CD4-positive, CD25-positive, alpha-beta regulatory T cell (primary cell): Measurements from ENCODE around the gene NTM. TPM values are rescaled to one million over a fixed set of nuclear protein-coding genes. Genes with fewer than 3 reads are reported as not detected.

Source experiments
- ATAC-seq, 2 donors: fragments of 150-1000 bp; cut with Tn5 transposase; one replicate each; pipeline ENCODE4 v1.10.0; 2021; ENCODE audit warnings: low read depth in 2 of 2, moderate number of reproducible peaks in 2 of 2, moderate library complexity in 1 of 2
- DNase-seq, 3 donors: peaks; one replicate each; pipeline versions ENCODE4 v3.0.0 to v3.0.0-alpha.2; 2012 to 2022; ENCODE audit warnings: mixed read lengths in 1 of 3
- H3K27ac ChIP-seq: one replicate; pipeline ENCODE4 v1.7.0; 2013; ENCODE audit warnings: mild to moderate bottlenecking, low read length; ENCODE audit not compliant: insufficient read depth, poor library complexity, severe bottlenecking
- H3K27me3 ChIP-seq: one replicate; pipeline ENCODE4 v1.7.0; 2013; ENCODE audit warnings: low read length; ENCODE audit not compliant: control insufficient read depth, insufficient read depth
- H3K36me3 ChIP-seq: one replicate; pipeline ENCODE4 v1.7.0; 2013; ENCODE audit warnings: mild to moderate bottlenecking, low read length, moderate library complexity; ENCODE audit not compliant: control insufficient read depth, insufficient read depth
- H3K4me1 ChIP-seq: 2 replicates; pipeline ENCODE4 v1.7.0; 2013; ENCODE audit warnings: mild to moderate bottlenecking, low read length; ENCODE audit not compliant: insufficient read depth, control insufficient read depth, poor library complexity, severe bottlenecking
- H3K4me3 ChIP-seq: one replicate; pipeline ENCODE4 v1.7.0; 2013; ENCODE audit warnings: low read depth, mild to moderate bottlenecking, low read length, moderate library complexity
- H3K9me3 ChIP-seq, 2 experiments: 1 replicate in 1 of 2; 2 replicates in 1 of 2; pipeline ENCODE4 v1.7.0; 2013; ENCODE audit warnings: low read length in 2 of 2, mild to moderate bottlenecking in 1 of 2, moderate library complexity in 1 of 2; ENCODE audit not compliant: control insufficient read depth in 2 of 2
- H3K27ac Mint-ChIP-seq, 3 donors: one replicate each; pipeline ENCODE4 v1.8.0; 2020 to 2022; ENCODE audit warnings: mild to moderate bottlenecking in 3 of 3, mixed read lengths in 3 of 3, moderate library complexity in 2 of 3
- H3K27me3 Mint-ChIP-seq: one replicate; pipeline ENCODE4 v1.8.0; 2022; ENCODE audit warnings: mild to moderate bottlenecking, mixed read lengths
- H3K36me3 Mint-ChIP-seq: one replicate; pipeline ENCODE4 v1.8.0; 2020; ENCODE audit warnings: mixed read lengths
- H3K4me1 Mint-ChIP-seq, 4 donors: one replicate each; pipeline ENCODE4 v1.8.0; 2020 to 2022; ENCODE audit warnings: mixed read lengths in 4 of 4, mild to moderate bottlenecking in 1 of 4
- H3K4me3 Mint-ChIP-seq, 4 donors: one replicate each; pipeline ENCODE4 v1.8.0; 2020 to 2022; ENCODE audit warnings: mild to moderate bottlenecking in 4 of 4, mixed read lengths in 4 of 4, moderate library complexity in 3 of 4
- H3K9me3 Mint-ChIP-seq, 7 donors: one replicate each; pipeline ENCODE4 v1.8.0; 2020 to 2022; ENCODE audit warnings: mixed read lengths in 7 of 7, mild to moderate bottlenecking in 3 of 7, moderate library complexity in 2 of 7
- polyA plus RNA-seq, 4 donors: library from polyadenylated mRNA; unstranded; fragments of 300-500 nt; fragmentation: Illumina TruSeq; gene quantifications; one replicate each; pipeline ENCODE4 v1.2.3, GENCODE V29; 2021
- total RNA-seq: library from RNA; stranded (reverse); gene quantifications from one replicate; pipeline ENCODE4 v1.2.3, GENCODE V29; 2022

Gene NTM
- total and polyA plus RNA-seq, 5 donors from 2014 or later: 1.3 TPM; not detected in 4

GRCh38 chr11:132185726-132186592 lies 815.5 kb downstream of the NTM start:
- peaks cover 11% of the 10 kb centered on the region for H3K27me3 Mint-ChIP-seq
- no peak overlapping the region for H3K4me3 ChIP-seq
- H3K4me1 Mint-ChIP-seq: no peaks in the 10 kb centered on the region

GRCh38 chr11:132186699-132187098 lies 816.3 kb downstream of the NTM start:
- Histone ChIP-seq H3K9me3 (no peaks in the 10 kb centered on the region), H3K27me3 (no peaks in the 10 kb centered on the region), H3K27ac (no peak overlapping the region), H3K4me1 (no peaks in the 10 kb centered on the region), H3K4me3 (no peak overlapping the region), H3K36me3 (no peaks in the 10 kb centered on the region)
- Mint-ChIP-seq H3K4me1 (no peaks in the 10 kb centered on the region), H3K4me3 (no peak overlapping the region), H3K27ac (no peak overlapping the region), H3K27me3 (peaks cover 11% of the 10 kb centered on the region), H3K9me3 (peaks cover 0 to 12% (median 2%) of the 10 kb centered on the region in 7 donors), H3K36me3 (no peaks in the 10 kb centered on the region)
- DNase-seq (no peak), ATAC-seq (no peak)

More at GRCh38 chr11:132185726-132186592, 815.5 kb downstream of the NTM start:
- Histone ChIP-seq H3K9me3 (no peaks in the 10 kb centered on the region), H3K4me1 (no peaks in the 10 kb centered on the region), H3K36me3 (no peaks in the 10 kb centered on the region), H3K27ac (no peak overlapping the region), H3K27me3 (no peaks in the 10 kb centered on the region)
- DNase-seq (no peak), ATAC-seq (no peak)
- Mint-ChIP-seq H3K9me3 (peaks cover 0 to 12% (median 4%) of the 10 kb centered on the region in 7 donors), H3K36me3 (no peaks in the 10 kb centered on the region), H3K27ac (no peak overlapping the region), H3K4me3 (no peak overlapping the region)

- Mint-ChIP-seq H3K36me3 (no peaks in the 10 kb centered on the region), H3K9me3 (peaks cover 0 to 12% (median 2%) of the 10 kb centered on the region in 7 donors), H3K4me3 (no peak overlapping the region), H3K4me1 (no peaks in the 10 kb centered on the region), H3K27ac (no peak overlapping the region), H3K27me3 (peaks cover 11% of the 10 kb centered on the region)
- DNase-seq (no peak), ATAC-seq (no peak)
- Histone ChIP-seq H3K4me1 (no peaks in the 10 kb centered on the region), H3K9me3 (no peaks in the 10 kb centered on the region), H3K27me3 (no peaks in the 10 kb centered on the region), H3K27ac (no peak overlapping the region), H3K36me3 (no peaks in the 10 kb centered on the region), H3K4me3 (no peak overlapping the region)
Measured at GRCh38 chr11:132187386-132187785, 817.0 kb downstream of the NTM start.

GRCh38 chr11:132187814-132188213 lies 817.4 kb downstream of the NTM start:
- no peak overlapping the region for H3K4me3 ChIP-seq
- no peaks in the 10 kb centered on the region for H3K36me3 ChIP-seq
- Mint-ChIP-seq H3K4me1 (no peaks in the 10 kb centered on the region), H3K4me3 (no peak overlapping the region), H3K9me3 (peaks cover 0 to 12% (median 2%) of the 10 kb centered on the region in 7 donors), H3K27me3 (peaks cover 11% of the 10 kb centered on the region), H3K36me3 (no peaks in the 10 kb centered on the region), H3K27ac (no peak overlapping the region)
- H3K27me3 ChIP-seq: no peaks in the 10 kb centered on the region
- H3K9me3 ChIP-seq: no peaks in the 10 kb centered on the region
- H3K27ac ChIP-seq: no peak overlapping the region
- no peaks in the 10 kb centered on the region for H3K4me1 ChIP-seq
- ATAC-seq: no peak
- no peak for DNase-seq

GRCh38 chr11:132196928-132197327 lies 826.5 kb downstream of the NTM start:
- no peaks in the 10 kb centered on the region for H3K27me3 Mint-ChIP-seq
- no peaks in the 10 kb centered on the region for H3K36me3 Mint-ChIP-seq
- ATAC-seq (no peak), DNase-seq (no peak)
- Histone ChIP-seq H3K36me3 (no peaks in the 10 kb centered on the region), H3K27me3 (no peaks in the 10 kb centered on the region), H3K27ac (no peak overlapping the region), H3K9me3 (no peaks in the 10 kb centered on the region), H3K4me3 (no peak overlapping the region), H3K4me1 (no peaks in the 10 kb centered on the region)
- peaks cover 0 to 12% (median 3%) of the 10 kb centered on the region in 7 donors for H3K9me3 Mint-ChIP-seq
- no peak overlapping the region for H3K4me3 Mint-ChIP-seq
- no peaks in the 10 kb centered on the region for H3K4me1 Mint-ChIP-seq
- H3K27ac Mint-ChIP-seq: no peak overlapping the region

- no peak for ATAC-seq
- peaks cover 0 to 9% (median 3%) of the 10 kb centered on the region in 7 donors for H3K9me3 Mint-ChIP-seq
Measured at GRCh38 chr11:132200353-132200936, 830.0 kb downstream of the NTM start.

GRCh38 chr11:132202621-132203020 lies 832.2 kb downstream of the NTM start:
- no peak overlapping the region for H3K4me3 Mint-ChIP-seq
- H3K9me3 ChIP-seq: no peaks in the 10 kb centered on the region
- H3K27ac Mint-ChIP-seq: no peak overlapping the region
- H3K4me1 Mint-ChIP-seq: no peaks in the 10 kb centered on the region
- no peak overlapping the region for H3K4me3 ChIP-seq
- H3K27ac ChIP-seq: no peak overlapping the region
- H3K27me3 ChIP-seq: no peaks in the 10 kb centered on the region
- ATAC-seq: no peak
- H3K9me3 Mint-ChIP-seq: peaks cover 0 to 5% (median 0%) of the 10 kb centered on the region in 7 donors
- no peaks in the 10 kb centered on the region for H3K36me3 ChIP-seq
- peaks cover 5% of the 10 kb centered on the region for H3K27me3 Mint-ChIP-seq
- no peaks in the 10 kb centered on the region for H3K4me1 ChIP-seq
- DNase-seq: no peak
- no peaks in the 10 kb centered on the region for H3K36me3 Mint-ChIP-seq

More at GRCh38 chr11:132200353-132200936, 830.0 kb downstream of the NTM start:
- Mint-ChIP-seq H3K4me3 (no peak overlapping the region), H3K4me1 (no peaks in the 10 kb centered on the region), H3K36me3 (no peaks in the 10 kb centered on the region), H3K27me3 (peaks cover 5% of the 10 kb centered on the region), H3K27ac (no peak overlapping the region)
- Histone ChIP-seq H3K27me3 (no peaks in the 10 kb centered on the region), H3K36me3 (no peaks in the 10 kb centered on the region), H3K4me1 (no peaks in the 10 kb centered on the region), H3K9me3 (no peaks in the 10 kb centered on the region), H3K27ac (no peak overlapping the region), H3K4me3 (no peak overlapping the region)
- no peak for DNase-seq
